Epithelial cell of prostate (primary cell): ENCODE results near the gene METTL17.
"Not testable (repeated sequence)": the region's sequence is repeated elsewhere in the genome, so short reads cannot be mapped to it uniquely, and the experiment has no call there.

Source experiments
- DNase-seq: peaks from one replicate; pipeline ENCODE4 v3.0.0-alpha.2; 2011; ENCODE audit warnings: low read depth, low spot score
- H3K27ac ChIP-seq: fragments of 450-650 bp; 2 replicates; pipeline ENCODE4 v1.5.1; 2017; ENCODE audit warnings: mild to moderate bottlenecking

METTL17 gene

GRCh38 chr14:21040370-21040925, 50.7 kb downstream of the METTL17 start:
- DNase-seq: no peak
- peak overlapping the region; percentile 94 for H3K27ac ChIP-seq

DNA sequence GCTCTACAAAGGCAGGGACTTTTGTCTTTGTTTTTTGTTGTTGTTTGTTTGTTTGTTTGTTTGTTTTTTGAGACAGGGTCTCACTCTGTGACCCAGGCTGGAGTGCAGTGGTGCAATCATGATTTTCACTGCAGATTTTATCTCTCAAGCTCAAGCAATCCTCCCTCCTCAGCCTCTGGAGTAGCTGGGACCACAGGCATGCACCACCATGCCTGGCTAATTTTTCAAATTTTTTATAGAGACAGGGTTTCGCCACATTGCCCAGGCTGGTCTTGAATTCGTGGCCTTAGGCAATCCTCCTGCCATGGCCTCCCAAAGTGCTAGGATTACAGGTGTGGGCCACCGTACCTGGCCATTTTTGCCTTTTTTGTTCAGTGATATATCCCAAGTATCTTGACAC, 51.2 kb downstream of the METTL17 start:
- DNase-seq: not testable (repeated sequence)
- peak overlapping the region; percentile 94 for H3K27ac ChIP-seq

GRCh38 chr14:21041676-21042433, 52.1 kb downstream of the METTL17 start, which contains the start of gene RNASE7:
Gene RNASE7, plus strand, starts transcription at chr14:21042362. Its CDS starts 631 bp downstream, at chr14:21042993.
- peak; percentile 98 for DNase-seq

GRCh38 chr14:21042918-21043317, 53.1 kb downstream of the METTL17 start:
- peak overlapping the region; percentile 94 for H3K27ac ChIP-seq

More at GRCh38 chr14:21041676-21042433, 52.1 kb downstream of the METTL17 start, which contains the start of gene RNASE7:
- H3K27ac ChIP-seq: peak within 1 kb of the TSS; percentile 94

GRCh38 chr14:21043387-21043973, 53.7 kb downstream of the METTL17 start:
- DNase-seq: no peak

More at GRCh38 chr14:21042918-21043317, 53.1 kb downstream of the METTL17 start:
- no peak for DNase-seq

DNA sequence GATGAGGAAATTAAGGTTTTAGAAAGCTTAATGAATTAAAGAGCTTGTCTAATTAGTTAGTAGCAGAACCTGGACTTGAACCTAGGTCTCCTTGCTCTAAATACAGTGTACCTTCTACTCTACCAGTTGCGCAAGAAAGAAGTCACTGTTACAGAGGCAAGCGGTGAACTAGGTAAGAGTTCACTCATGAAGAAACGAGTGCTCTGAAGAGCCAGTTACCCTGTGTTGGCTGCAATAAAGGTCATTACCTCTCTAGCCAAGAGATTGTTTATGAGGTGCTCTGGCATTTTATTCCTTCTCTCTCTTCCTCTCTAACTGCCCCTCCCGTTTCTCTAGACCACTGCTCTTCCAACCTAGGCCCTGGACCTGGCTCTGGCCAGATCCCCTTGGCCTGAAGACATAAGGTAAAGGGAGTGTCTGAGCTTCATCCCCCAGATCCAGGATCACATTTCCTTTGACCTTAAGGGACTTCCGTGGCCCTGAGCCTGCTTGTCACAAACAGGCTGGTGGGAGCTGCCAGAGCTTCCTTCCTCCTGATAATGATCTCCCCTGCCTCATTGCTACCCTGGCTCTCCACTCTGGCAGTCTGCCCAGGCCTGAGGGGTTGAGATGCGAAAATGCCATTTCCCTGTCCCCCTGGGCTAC, 54.3 kb downstream of the METTL17 start:
- DNase-seq: no peak

More at GRCh38 chr14:21043387-21043973, 53.7 kb downstream of the METTL17 start:
- H3K27ac ChIP-seq: peak overlapping the region; percentile 94

More for the DNA sequence above, 54.3 kb downstream of the METTL17 start:
- H3K27ac ChIP-seq: peak overlapping the region; percentile 94
